GM08714 (cell line): ENCODE results near the gene TMC2.
A peak's percentile ranks its signal among the peaks of the same experiment; 100 is the strongest.
"Not testable (repeated sequence)": the region's sequence is repeated elsewhere in the genome, so short reads cannot be mapped to it uniquely, and the experiment has no call there.

Source experiments
- H3K4me3 ChIP-seq: fragments of 200-500 bp; sonication (Bioruptor generic); 2 replicates; pipeline ENCODE4 v1.5.1; 2014; ENCODE audit warnings: mild to moderate bottlenecking, low read length, inconsistent platforms
- ZNF274 ChIP-seq: IDR thresholded peaks from 2 replicates; pipeline ENCODE4 v1.6.1; 2012; ENCODE audit warnings: mild to moderate bottlenecking, low read depth, low read length

Gene TMC2

DNA sequence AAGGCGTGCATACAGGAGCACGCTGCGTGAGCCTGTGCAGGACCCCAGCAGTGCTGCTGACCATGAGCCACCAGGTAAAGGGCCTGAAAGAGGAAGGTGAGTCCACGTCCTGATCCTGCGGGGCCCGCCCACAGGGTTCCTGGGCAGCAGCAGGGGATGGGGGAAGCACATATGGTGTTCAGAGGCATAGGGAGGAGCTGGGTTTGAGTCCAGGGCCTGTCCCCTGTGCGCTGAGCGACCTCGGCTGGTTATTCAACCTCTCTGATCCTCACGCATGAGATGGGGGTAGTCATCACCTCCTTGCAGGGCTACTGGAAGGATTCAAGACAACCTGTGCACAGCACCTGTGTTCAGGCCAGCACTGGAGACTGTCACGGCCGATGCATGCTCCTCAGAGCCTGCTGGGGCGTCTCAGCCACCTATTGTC, at the start of gene TMC2:
TMC2 (plus strand) TSS at position 14 of the 427 bp plus-strand sequence; CDS start at position 63, 49 bp downstream.
- TF ChIP-seq ZNF274, result no peak

GRCh38 chr20:2502808-2503384, 33.5 kb upstream of the TMC2 start:
- H3K4me3 ChIP-seq, result not testable (repeated sequence)

More for the DNA sequence above, at the start of gene TMC2:
- no peak within 1 kb of the TSS for H3K4me3 ChIP-seq

GRCh38 chr20:2504803-2505202, 31.6 kb upstream of the TMC2 start:
- H3K4me3 ChIP-seq, result not testable (repeated sequence)

GRCh38 chr20:2506426-2506825, 29.9 kb upstream of the TMC2 start:
- H3K4me3 ChIP-seq, result not testable (repeated sequence)

- peak overlapping the region; percentile 72; the same call in 1 of the 2 replicates for H3K4me3 ChIP-seq
- no peak for TF ChIP-seq ZNF274
Observed at GRCh38 chr20:2507464-2507863, 28.9 kb upstream of the TMC2 start.

- no peak for TF ChIP-seq ZNF274
- H3K4me3 ChIP-seq, result peak overlapping the region; percentile 72
Observed at GRCh38 chr20:2507875-2508630, 28.3 kb upstream of the TMC2 start.

DNA sequence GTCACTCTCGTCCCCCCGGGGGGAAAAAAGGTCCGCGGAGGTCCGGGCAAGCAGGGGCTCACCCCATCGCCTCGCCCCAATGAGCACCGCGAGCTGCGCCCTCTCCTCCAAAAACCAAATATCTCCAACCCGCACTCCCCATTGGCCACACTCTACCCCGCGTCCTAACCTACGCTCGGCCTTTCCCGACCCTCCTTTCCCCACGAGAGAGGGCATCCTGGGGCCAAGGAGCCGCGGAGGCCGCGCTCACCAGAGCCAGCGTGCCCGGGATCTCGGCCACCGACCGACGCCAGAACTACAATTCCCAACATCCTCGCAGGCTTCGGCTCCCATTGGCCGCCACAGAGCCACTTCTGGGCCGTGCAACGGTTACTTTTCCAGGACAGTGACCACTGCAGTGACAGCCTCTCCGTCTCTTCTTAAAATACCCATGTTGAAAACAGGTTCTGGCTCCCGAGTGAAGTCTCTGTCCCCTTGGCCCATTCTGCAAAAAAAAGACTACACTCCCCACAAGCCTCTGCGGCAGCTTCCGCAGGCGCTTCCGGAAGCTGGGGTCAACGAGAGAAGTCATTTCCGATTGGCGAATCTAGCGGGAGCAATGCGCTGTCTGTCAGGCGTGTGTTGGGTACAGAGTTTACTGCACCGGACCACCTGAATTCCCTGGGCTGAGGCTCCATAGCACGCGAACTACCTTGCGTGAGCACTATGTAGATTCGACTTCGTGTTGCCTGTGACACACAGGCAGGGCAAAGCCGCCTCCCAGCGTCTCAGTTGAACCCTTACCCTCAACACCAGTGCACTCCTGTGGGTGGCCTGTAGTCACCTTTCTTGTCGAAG, 27.5 kb upstream of the TMC2 start, which contains the start of gene ZNF343:
ZNF343 (minus strand) TSS at position 285 of the 837 bp plus-strand sequence. CDS start 15,020 bp downstream, outside the sequence.
- H3K4me3 ChIP-seq, result peak within 1 kb of the TSS; percentile 72
- TF ChIP-seq ZNF274, result no peak

DNA sequence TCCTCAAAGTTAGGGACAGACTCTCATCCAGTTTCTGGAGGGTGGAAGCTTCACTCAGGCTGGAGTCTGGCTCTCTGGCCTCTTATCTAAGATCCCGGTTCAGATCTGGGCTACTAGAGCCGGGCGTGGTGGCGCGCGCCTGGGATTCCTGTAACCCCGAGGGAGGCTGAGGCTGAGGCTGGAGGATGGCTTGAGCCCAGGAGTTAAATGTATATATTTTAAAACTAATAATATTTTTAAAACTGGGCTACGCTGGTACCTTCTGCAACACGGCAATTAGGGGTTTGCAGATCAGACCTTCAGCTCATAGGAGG, 26.9 kb upstream of the TMC2 start:
- TF ChIP-seq ZNF274, result no peak

DNA sequence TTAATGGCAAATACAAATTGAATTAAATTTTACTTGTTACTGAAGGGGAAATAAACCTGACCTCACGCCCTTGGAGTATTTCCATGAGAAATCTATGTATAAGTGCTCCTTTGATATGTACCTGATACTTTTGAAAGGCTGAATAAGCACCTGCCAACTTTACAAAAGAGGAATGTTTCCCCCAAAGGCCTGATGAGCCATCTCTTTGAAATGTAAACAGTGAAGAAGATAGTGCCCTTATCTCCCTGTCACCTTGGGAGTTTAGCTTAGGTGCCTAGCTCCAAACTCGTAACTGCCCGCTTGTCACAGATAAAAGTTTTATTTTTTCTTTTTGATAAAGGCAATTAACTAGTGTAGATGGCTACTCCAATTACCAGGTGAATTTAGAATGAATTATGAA, 26.6 kb upstream of the TMC2 start:
- no peak overlapping the region for H3K4me3 ChIP-seq
- TF ChIP-seq ZNF274, result no peak

More for the DNA sequence above, 26.9 kb upstream of the TMC2 start:
- H3K4me3 ChIP-seq, result peak overlapping the region; percentile 72; the same call in 1 of the 2 replicates

DNA sequence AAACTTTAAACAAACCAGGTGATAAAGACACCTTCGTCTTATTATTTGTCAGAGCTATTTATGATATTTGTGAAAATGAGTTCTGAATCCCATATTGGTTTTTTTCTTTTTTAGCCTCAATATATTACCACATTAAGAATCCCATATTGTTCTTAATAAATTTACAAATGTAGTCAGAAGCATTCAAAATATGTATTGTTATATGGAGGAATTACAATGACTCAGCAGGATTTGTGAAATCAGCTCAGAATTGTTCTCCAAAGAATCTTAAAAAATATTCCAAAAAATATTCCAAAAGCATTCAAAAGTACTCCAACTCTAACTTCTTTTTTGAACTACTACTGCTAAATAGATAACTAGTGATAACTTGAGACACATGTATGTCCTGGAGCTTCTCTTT, 21.2 kb upstream of the TMC2 start:
- TF ChIP-seq ZNF274, result no peak
- H3K4me3 ChIP-seq, result no peak overlapping the region

DNA sequence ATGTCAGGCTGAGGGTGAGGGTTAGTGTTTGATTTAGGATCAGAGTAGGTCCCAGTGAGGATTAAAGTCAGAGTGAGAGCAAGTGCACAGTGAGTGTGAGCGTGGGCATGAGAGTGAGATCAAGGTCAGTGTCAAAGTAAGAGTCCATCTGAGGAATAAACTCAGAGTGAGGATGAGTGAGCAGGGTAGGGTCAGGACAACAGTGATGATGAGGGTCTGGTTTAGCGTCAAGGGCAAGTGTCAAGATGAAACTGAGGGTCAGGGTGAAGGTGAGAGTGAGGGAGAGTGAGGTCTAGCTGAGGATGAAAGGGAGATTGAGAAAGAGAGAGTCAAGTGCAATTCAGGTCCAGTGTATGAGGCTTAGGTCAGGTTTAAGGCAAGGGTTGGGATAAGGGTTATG, 20.0 kb upstream of the TMC2 start:
- no peak for TF ChIP-seq ZNF274

GRCh38 chr20:2518096-2518495, 18.3 kb upstream of the TMC2 start:
- H3K4me3 ChIP-seq, result no peak overlapping the region
- TF ChIP-seq ZNF274, result no peak

More for the DNA sequence above, 20.0 kb upstream of the TMC2 start:
- no peak overlapping the region for H3K4me3 ChIP-seq

DNA sequence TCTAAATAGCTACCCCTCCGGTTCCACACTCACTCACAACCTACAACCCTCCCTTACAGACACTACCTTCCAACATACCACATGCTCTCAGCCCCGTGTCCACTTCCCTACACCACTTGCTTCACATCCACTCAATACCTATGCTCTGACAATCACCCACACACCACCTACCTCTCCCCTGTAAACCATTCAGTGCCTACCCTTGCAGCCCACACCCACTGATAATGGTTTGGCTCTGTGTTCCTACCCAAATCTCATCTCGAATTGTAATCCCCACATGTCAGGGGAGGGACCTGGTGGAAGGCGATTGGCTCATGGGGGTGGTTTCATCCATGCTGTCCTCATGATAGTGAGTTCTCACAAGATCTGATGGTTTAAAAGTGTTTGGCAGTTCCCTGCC, 17.8 kb upstream of the TMC2 start:
- no peak overlapping the region for H3K4me3 ChIP-seq
- TF ChIP-seq ZNF274, result no peak

- TF ChIP-seq ZNF274, result no peak
- no peak overlapping the region for H3K4me3 ChIP-seq
Observed at GRCh38 chr20:2519115-2519809, 17.1 kb upstream of the TMC2 start.
